Coronary artery (tissue), 2 donors: ENCODE data around the gene FAM107A.

Source experiments
- DNase-seq: peaks from one replicate; pipeline ENCODE4 v3.0.0-alpha.2; 2017; ENCODE audit warnings: low spot score
- H3K27ac ChIP-seq, 2 donors: fragments of 200-600 bp; sonication (generic); one replicate each; pipeline ENCODE4 v1.5.1; 2016 to 2019
- H3K4me3 ChIP-seq: fragments of 200-600 bp; sonication (generic); 2 replicates; pipeline ENCODE4 v1.5.1; 2016; ENCODE audit warnings: mild to moderate bottlenecking, moderate library complexity
- TF ChIP-seq, protein P1 (sequence below): fragments of 200-600 bp; sonication (generic); IDR thresholded peaks from one replicate; pipeline ENCODE4 v1.5.1; 2019; ENCODE audit warnings: antibody characterized with exemption

Gene FAM107A

DNA sequence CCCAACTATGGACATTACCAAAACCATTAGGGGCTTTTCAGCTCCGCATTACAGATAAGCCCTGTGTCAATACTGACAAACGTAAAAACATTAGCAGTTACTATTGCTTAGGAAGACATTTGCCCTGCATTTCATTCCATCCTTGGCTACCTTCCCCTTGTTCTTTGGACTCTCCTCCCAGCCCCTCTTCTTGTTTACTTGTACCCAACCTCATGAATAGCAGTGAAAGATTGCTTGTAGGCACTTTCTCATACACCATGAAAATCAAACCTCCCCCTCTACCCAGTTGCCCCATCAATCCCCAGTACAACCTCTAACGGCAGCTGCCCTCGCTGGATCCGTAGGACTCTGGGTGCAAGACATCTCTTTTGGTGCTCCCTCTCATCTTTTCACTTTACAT, 16.9 kb upstream of the FAM107A start:
- Histone ChIP-seq H3K27ac (no peak overlapping the region), H3K4me3 (no peak overlapping the region)
- no peak for DNase-seq
- TF ChIP-seq, protein P1, sequence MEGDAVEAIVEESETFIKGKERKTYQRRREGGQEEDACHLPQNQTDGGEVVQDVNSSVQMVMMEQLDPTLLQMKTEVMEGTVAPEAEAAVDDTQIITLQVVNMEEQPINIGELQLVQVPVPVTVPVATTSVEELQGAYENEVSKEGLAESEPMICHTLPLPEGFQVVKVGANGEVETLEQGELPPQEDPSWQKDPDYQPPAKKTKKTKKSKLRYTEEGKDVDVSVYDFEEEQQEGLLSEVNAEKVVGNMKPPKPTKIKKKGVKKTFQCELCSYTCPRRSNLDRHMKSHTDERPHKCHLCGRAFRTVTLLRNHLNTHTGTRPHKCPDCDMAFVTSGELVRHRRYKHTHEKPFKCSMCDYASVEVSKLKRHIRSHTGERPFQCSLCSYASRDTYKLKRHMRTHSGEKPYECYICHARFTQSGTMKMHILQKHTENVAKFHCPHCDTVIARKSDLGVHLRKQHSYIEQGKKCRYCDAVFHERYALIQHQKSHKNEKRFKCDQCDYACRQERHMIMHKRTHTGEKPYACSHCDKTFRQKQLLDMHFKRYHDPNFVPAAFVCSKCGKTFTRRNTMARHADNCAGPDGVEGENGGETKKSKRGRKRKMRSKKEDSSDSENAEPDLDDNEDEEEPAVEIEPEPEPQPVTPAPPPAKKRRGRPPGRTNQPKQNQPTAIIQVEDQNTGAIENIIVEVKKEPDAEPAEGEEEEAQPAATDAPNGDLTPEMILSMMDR: no peak

DNA sequence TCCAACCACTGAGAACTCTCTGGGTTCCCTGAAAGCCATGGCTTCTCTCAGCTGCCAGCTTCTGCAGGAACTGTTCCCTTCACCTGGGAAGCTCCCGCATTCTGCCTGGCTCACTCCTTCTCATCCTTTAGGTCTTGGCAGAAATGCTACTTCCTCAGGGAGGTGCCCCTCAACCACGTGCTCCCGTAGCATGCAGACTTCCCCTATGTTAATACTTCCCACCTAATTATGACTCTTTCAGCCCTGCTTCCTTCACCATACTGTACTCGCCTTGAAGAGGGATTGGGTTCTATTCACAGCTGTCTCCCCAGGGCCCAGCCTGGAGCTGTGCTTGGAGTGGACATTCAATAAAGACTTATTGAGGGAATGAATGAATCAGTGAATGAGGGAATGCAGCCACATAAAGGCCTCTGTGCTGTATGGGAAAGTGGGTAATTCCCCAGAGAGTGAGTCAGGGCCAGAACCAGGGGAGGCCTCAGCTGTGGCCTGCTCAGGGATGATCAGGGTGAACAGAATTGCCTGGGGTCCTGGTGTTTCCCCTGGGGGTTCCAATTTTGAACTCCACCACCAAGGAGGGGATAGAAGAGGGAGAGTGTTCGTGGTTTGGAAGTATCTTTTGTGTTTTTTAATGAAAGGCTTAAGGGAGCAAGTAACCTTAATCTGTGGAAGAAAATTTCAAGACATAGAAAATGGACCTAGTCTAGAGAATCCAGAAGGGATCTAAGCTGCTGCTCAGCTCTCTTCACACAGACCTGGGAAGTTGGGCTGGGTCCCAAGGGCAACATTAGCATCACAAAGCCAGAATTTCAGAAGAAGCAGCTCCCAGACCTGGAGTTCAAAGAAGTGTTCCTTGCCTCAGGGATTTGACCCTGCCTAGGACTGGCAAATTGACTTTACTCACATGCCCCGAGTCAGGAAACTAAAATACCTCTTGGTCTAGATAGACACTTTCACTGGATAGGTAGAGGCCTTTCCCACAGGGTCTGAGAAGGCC, 14.6 kb upstream of the FAM107A start:
- Histone ChIP-seq H3K27ac (no peak overlapping the region), H3K4me3 (no peak overlapping the region)
- TF ChIP-seq, protein P1: no peak
- DNase-seq: no peak

DNA sequence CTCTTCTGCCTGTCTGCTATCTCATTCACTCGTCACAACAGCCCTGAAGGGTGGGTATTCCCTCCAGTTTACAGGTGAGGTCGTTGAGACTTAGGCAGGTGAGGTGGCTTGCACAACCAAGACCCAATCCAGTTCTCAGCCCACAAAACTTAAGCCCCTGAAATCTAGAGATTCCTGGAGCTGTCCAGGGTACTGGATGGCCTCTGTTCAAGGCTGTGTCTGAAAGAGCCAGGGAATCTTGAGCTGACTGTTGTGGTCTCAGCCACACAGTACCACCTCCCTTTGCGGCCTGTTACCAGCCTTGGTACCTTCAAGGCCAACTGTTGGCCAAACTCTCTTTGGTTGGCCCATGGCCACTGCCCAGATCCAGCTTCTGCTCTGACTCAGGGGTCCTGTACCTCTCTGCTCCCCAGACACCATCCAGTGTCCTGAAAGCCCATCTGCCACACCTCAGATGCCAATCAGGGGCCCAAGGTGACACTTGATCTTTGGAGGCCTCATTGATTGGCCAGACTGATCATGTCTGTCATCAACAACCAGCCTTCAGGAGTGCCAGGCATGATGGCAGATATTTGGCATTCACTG, 10.9 kb upstream of the FAM107A start:
- TF ChIP-seq, protein P1: no peak
- Histone ChIP-seq H3K27ac (no peak overlapping the region), H3K4me3 (no peak overlapping the region)
- DNase-seq: no peak

DNA sequence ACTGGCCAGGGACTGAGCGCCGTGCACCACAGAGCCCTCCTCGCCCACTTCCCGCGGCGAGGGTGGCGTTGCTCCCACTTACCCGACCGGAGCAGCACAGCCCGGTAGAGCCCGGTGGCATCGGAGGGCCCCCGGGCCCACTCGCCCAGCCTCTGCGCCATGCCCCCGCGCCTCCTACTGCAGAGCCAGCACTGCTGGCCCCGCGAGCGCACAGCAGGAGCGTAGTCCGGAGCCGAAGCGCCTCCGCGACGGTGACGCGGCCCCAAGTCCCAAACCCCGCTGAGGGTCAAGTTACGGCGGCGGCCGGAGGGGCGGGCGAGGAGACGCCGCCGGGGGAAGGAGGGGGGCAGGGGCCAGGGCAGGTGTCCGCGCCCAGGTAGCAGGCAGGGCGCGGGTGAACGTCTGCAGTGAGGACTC, 9.6 kb upstream of the FAM107A start:
- TF ChIP-seq, protein P1: no peak
- H3K27ac ChIP-seq: no peak overlapping the region
- H3K4me3 ChIP-seq: peak overlapping the region; percentile 48
- DNase-seq: no peak

DNA sequence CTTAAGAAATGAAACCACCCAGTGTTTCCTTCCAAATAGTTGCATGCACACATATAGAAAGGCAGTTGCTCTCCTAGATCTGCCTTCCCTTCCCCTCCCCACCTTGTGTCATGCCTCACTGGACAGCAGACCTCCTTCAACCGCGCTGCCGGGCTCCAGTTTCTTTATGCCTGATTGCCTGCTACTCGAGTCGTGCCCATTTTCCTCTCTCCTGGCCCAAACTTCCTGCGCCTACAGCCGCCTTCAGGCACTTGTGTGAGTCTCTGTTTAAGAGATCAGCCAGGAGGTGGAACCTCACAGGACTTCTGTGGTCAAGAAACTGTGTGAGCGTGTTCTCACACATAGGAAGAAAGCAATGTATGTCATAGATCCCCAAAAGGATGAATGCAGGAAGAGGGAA, 8.8 kb upstream of the FAM107A start:
- H3K4me3 ChIP-seq: peak overlapping the region; percentile 74
- TF ChIP-seq, protein P1: no peak
- no peak overlapping the region for H3K27ac ChIP-seq
- no peak for DNase-seq

DNA sequence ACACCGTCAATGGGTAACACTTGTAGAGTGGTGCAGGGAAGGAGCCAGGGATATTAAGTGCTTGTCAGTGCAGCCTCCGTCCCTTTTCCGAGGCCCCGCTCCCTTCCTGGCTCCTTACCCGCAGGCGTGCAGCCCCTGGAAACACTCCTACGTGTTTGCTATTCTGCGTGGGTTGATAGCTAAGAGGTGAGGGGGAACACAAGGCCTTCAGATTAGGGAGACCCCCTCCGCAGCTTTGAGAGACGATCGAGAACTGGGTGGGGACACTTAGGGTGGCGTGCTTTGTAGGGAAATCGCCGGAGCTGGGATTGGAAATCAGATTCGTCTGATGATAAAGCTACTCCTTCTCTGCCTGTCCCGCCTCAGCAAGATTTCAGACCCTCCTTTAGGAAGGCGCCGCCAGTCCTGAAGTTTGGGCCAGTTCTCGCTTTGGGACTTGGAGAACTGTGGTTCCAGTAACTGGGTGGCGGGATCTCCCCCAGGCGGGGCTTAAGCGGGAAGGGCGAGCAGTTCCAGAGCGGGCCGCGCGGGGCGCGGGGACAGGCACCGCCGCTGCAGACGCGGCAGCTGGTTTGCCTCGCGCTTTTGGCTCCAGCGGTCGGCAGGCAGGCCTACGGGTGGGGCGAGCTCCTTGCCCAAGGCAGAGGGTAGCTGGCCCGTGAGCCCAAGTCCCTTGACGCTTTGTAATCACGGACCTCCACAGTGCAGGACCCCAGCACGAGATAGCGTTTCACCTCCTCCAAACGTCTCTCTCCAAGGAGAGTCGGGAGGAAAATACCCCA, 8.0 kb upstream of the FAM107A start:
- DNase-seq: peak; percentile 89
- TF ChIP-seq, protein P1: peak; percentile 84
- Histone ChIP-seq H3K27ac (peak overlapping the region; percentile 25 to 78), H3K4me3 (peak overlapping the region; percentile 74)
